HG03280 (cell line): Measurements from ENCODE around the gene MYL10.

Experiments
- ATAC-seq: cut with Tn5 transposase; IDR thresholded peaks from one replicate; pipeline ENCODE4 v1.9.1; 2021; ENCODE audit warnings: mild to moderate bottlenecking, moderate library complexity; ENCODE audit not compliant: unreplicated experiment

The MYL10 gene

GRCh38 chr7:101578552-101578951 is 50.5 kb downstream of the MYL10 start:
- ATAC-seq: no peak

DNA sequence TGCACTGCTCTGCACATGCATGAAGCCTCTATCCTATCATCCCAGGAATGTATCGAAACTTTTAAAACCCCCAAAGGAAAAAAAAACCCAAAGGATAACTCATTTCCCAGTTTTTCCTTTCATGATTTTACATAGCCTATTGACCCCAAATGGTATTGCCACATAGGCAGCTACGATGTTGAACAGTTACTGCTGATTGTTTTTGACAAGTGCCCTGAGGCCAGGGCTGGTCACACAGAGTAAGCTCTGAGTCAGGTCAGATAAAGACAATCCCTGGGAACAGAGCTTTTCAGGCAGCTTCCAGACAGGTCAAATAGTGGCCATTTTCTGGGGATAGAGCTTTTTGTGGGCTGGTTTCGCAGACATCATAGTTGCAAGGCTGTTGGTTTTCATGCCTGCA is 52.1 kb downstream of the MYL10 start:
- ATAC-seq: no peak

DNA sequence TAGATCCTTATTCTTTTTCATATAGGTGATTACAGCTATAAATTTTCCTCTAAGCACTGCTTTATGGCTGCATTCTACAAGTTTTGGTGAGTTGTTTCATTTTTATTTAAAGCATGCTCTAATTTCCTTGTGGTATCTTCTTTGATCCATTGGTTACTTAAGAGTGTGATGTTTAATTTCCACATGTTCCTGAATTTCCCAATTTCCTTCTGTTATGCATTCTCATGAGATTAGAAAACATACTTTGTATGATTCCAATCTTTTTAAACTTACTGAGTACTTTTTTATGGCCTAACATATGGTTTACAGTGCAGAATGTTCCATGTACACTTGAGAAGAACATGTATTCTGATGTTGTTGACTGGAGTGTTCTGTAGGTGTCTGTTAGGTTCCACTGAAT is 53.4 kb downstream of the MYL10 start:
- ATAC-seq: no peak

DNA sequence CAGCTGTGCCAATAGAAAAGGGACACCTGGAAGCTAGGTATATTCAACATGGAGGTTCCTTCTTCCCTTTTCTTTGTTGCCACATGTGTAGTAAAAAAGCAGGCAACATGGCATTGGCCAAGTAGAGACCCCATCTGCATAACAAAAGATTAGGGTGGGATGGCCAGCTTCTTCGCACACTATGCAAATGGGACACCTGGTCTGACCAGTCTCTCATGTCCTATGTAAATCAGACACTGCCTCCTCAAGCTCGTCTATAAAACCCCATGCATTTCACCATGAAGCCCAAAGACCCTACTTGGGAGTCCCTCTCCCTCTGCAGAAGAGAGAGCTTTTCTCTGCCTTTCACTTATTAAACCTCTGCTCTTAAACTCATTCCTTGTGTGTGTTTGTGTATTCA is 53.9 kb downstream of the MYL10 start:
- no peak for ATAC-seq

DNA sequence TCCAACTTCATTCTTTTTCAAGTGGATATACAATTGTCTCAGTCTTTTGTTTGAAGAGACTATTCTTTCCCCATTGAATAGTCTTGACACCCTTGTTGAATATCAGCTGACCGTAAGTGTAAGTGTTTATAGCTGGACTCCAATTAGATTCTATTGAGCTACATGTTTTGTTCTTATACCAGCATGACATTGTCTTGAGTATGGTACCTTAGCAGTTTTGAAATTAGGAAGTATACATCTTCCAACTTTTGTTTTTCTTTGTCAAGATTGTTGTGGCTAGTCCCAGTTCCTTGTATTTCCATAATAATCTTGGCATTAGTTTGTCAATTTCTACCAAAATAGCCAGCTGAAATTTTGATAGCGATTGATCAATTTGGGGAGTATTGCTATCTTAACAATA is 56.9 kb downstream of the MYL10 start:
- no peak for ATAC-seq

DNA sequence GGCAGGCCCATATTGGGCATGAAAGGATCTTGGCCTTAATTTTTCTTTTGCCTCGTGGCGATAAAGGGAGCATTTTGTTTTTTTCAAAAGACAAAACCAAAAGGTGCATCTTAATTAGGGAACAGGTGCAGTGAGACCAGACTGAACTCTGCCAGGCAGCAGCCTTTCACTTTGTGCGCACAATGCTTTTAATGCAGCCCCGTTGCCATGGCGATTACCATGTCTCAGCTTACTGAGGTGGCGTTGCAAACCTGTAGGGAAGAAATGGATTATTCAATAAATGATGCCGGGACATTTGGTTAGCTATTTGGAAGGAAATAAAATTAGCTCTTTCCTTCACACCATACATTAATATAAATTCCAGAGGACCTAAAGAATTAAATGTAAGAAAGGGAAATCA is 61.9 kb downstream of the MYL10 start:
- ATAC-seq: no peak

DNA sequence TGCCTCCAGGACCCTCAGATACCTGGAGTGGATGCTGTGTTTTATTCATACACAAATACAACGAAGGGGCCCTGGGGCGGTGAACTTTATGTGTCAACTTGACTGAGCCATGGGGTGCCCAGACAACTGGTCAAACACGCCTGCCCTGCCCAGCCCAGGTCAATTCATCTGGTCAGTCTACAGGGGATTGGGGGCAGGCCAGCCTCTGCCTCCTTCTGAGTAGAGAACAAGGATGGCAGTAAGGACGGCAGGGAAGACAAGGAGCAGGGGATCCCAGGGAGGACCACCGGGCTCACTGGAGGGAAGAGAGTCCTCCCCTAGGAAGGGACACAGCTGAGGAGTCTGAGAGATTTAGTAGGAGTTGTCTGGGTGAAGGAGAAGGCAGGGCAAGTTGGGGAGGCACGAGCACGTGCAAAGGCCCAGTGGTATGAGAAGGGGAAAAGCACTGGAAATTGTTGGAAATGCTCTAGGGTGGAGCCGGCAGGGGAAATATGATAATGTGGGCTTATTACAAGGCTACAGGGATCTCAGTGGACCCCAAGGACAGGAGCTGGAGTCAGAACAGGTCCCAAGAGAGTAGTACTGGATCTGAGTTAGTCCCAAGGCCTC is 63.4 kb downstream of the MYL10 start:
- ATAC-seq: no peak

DNA sequence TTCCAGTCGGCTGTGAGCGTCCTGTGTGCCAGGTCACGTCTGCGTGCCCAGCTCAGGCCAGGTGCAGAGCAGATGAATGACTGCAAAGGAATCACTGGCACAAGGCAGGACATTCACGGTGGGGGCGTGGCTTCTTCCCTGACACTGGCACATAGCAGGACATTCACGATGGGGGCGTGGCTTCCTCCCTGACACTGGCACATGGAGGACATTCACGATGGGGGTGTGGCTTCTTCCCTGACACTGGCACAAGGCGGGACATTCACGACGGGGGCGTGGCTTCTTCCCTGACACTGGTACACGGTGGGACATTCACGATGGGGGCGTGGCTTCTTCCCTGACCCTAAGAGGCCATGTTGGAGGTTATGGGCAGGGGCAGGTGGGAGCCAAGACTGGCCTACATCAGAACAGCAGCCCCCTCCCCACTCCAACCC is 64.3 kb downstream of the MYL10 start:
- ATAC-seq: no peak

DNA sequence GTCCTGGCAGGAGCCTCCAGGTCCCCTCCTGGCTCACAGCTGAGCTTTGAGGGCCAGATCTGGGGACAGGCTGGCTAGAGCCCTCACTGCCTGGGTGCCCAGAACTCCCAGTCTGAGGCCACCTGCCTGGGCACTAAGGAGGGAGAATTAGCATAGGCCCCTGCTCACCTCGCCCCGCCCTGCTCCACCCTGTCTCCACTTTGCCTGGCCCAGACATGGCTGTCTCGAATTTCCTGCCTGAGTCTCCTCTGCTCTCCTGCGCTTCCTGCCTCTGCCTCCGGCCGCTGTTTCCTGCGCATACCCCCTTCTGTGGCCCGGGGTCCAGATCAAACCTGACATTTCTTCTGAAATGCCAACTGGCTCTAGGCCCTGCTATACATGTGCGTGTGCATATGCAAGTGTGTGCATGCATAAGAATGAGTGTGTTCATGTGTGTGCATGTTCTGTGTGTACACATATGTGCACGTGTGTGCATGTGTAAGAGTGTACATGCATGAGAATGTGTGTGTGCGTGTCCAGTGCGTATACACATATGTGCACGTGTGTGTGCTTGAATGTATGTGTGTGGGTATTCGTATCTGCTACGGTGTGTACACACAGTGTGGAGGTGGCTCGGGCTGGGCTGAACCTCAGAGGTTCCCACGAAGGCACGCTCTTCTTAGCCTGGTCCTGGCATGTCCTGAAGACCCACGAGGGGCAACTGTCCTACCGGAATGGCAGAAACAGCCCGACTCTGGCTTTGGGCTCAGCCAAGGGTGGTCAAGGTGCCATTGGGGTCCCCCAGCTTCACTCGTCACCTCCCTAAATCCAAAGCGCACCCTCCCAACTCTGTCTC is 64.9 kb downstream of the MYL10 start:
- no peak for ATAC-seq
